Endothelial cell of umbilical vein (primary cell): ENCODE measurements around the gene CDH2. TPM values are rescaled to one million over a fixed set of nuclear protein-coding genes. Genes with fewer than 3 reads are reported as not detected.

Source experiments
- BruUV-seq: library from RNA; stranded (reverse); fragments of 400-500 nt; replicated peaks from 2 replicates; lab custom pipeline; 2021; lab: Mats Ljungman, UMichigan
- CTCF ChIA-PET: fragments of 300-600, 350-600 bp; sonication (Branson Sonifier 250); formaldehyde crosslinking; loops from one replicate; lab custom pipeline; 2021; ENCODE audit warnings: antibody characterized with exemption, inconsistent platforms; lab: Charles Lee
- POLR2A ChIA-PET: fragments of 300-600, 350-600 bp; sonication (Branson Sonifier 250); formaldehyde crosslinking; loops from one replicate; lab custom pipeline; 2021; ENCODE audit warnings: antibody characterized with exemption, inconsistent platforms; lab: Charles Lee
- DNase-seq: peaks from one replicate; pipeline ENCODE4 v3.0.0-alpha.2; 2011; ENCODE audit warnings: low read depth, low spot score
- FAIRE-seq: peaks from 2 replicates; lab custom pipeline; 2011; peaks lifted over from hg19 to GRCh38; lab: Jason Lieb, UNC
- H2AFZ ChIP-seq: 2 replicates; pipeline ENCODE4 v1.6.0; 2012; ENCODE audit warnings: low read depth, low read length, control low read depth, inconsistent platforms
- H3K27ac ChIP-seq: 2 replicates; pipeline ENCODE4 v1.5.1; 2011; ENCODE audit warnings: low read depth, mild to moderate bottlenecking, control low read depth, low read length, moderate library complexity; ENCODE audit not compliant: insufficient read depth
- H3K27me3 ChIP-seq, 2 experiments: 2 replicates each; pipeline versions ENCODE4 v1.6.0 to v1.6.1; 2011; ENCODE audit warnings: low read length in 2 of 2, mixed read lengths in 1 of 2; ENCODE audit not compliant: control insufficient read depth in 2 of 2, insufficient read depth in 2 of 2
- H3K36me3 ChIP-seq, 2 experiments: 2 replicates in 1 of 2; 3 replicates in 1 of 2; pipeline ENCODE4 v1.5.1; 2011; ENCODE audit warnings: low read length in 2 of 2, mild to moderate bottlenecking in 1 of 2, moderate library complexity in 1 of 2; ENCODE audit not compliant: control insufficient read depth in 2 of 2, insufficient read depth in 2 of 2; ENCODE audit errors: extremely low read depth in 1 of 2
- H3K4me1 ChIP-seq: 3 replicates; pipeline ENCODE4 v1.5.1; 2011; ENCODE audit warnings: mild to moderate bottlenecking, low read length; ENCODE audit not compliant: control insufficient read depth, insufficient read depth; ENCODE audit errors: extremely low read depth
- H3K4me2 ChIP-seq: 2 replicates; pipeline ENCODE4 v1.6.1; 2011; ENCODE audit warnings: low read length, control low read depth, mixed read lengths; ENCODE audit not compliant: insufficient read depth
- H3K4me3 ChIP-seq, 3 experiments: fragments of 200-600 bp in 1 of 3; sonication (generic), shearing (Covaris generic) in 1 of 3; replicated peaks in 1 of 3; 2 replicates each; pipeline ENCODE4 v1.5.1; 2011 to 2016; ENCODE audit warnings: control low read depth in 3 of 3, low read length in 3 of 3, mild to moderate bottlenecking in 2 of 3, inconsistent platforms in 1 of 3, low read depth in 1 of 3, moderate library complexity in 1 of 3; ENCODE audit not compliant: insufficient read depth in 1 of 3
- H3K79me2 ChIP-seq: 2 replicates; pipeline ENCODE4 v1.6.0; 2012; ENCODE audit warnings: low read length, inconsistent platforms; ENCODE audit not compliant: control insufficient read depth, insufficient read depth
- H3K9ac ChIP-seq: replicated peaks from 2 replicates; pipeline ENCODE3; 2011; ENCODE audit warnings: low read length, control low read depth; ENCODE audit not compliant: insufficient read depth; ENCODE audit errors: extremely low read depth
- H3K9me1 ChIP-seq: replicated peaks from 3 replicates; pipeline ENCODE4 v1.6.0; 2011; ENCODE audit warnings: mild to moderate bottlenecking, low read length; ENCODE audit not compliant: control insufficient read depth, insufficient read depth; ENCODE audit errors: extremely low read depth
- H3K9me3 ChIP-seq: replicated peaks from 2 replicates; pipeline ENCODE4 v1.5.1; 2012; ENCODE audit warnings: low read length, inconsistent platforms; ENCODE audit not compliant: control insufficient read depth, insufficient read depth
- H4K20me1 ChIP-seq: replicated peaks from 2 replicates; pipeline ENCODE3; 2011; ENCODE audit warnings: mild to moderate bottlenecking, low read length; ENCODE audit not compliant: control insufficient read depth, insufficient read depth; ENCODE audit errors: extremely low read depth
- EZH2 ChIP-seq: IDR thresholded peaks from 2 replicates; pipeline ENCODE4 v1.6.1; 2012; ENCODE audit warnings: borderline replicate concordance, low read depth, mild to moderate bottlenecking, moderate library complexity, low read length, inconsistent platforms; ENCODE audit not compliant: severe bottlenecking
- FOS ChIP-seq: IDR thresholded peaks from 2 replicates; pipeline ENCODE4 v1.6.1; 2011; ENCODE audit warnings: mild to moderate bottlenecking, low read length, moderate library complexity, borderline replicate concordance; ENCODE audit not compliant: insufficient read depth
- GATA2 ChIP-seq: IDR thresholded peaks from 2 replicates; pipeline ENCODE4 v1.7.0; 2011; ENCODE audit warnings: low read depth, mild to moderate bottlenecking, moderate library complexity, mixed read lengths, low read length; ENCODE audit not compliant: insufficient read length, insufficient read depth
- JUN ChIP-seq: IDR thresholded peaks from 2 replicates; pipeline ENCODE4 v1.6.1; 2011; ENCODE audit warnings: borderline replicate concordance, low read depth; ENCODE audit not compliant: insufficient read length, insufficient read depth
- MYC ChIP-seq: IDR thresholded peaks from one replicate; pipeline ENCODE4 v1.6.1; 2011; ENCODE audit warnings: mild to moderate bottlenecking, low read depth, low read length
- POLR2A ChIP-seq: IDR thresholded peaks from 2 replicates; pipeline ENCODE4 v1.6.1; 2012; ENCODE audit warnings: low read depth, mild to moderate bottlenecking, control low read depth, low read length
- POLR2AphosphoS5 ChIP-seq: IDR thresholded peaks from 2 replicates; pipeline ENCODE4 v1.6.1; 2012; ENCODE audit warnings: low read depth, mild to moderate bottlenecking, control low read depth, low read length, moderate library complexity; ENCODE audit not compliant: insufficient read depth
- dilution Hi-C: fragments of 300-500 bp; cut with MboI; formaldehyde crosslinking; loops from one replicate; pipeline ENCODE4 v1.15.0; 2019; ENCODE audit warnings: low sequenced_read_pairs; ENCODE audit not compliant: extremely low pct_ligation_motif_present
- intact Hi-C: fragments of 100-400 bp; cut with micrococcal nuclease; formaldehyde crosslinking; loops from one replicate; pipeline ENCODE4 v1.10.0; 2022
- polyA plus RNA-seq, 4 experiments: library from polyadenylated mRNA; depleted of rRNA in 3 of 4; stranded (reverse) in 3 of 4; unstranded in 1 of 4; fragments of >200 nt; gene quantifications; 2 replicates each; pipeline versions ENCODE4 v1.2.1 to v1.2.3, GENCODE V29; 2011 to 2012; ENCODE audit warnings: missing spikeins in 1 of 4
- total RNA-seq: library from RNA; stranded (reverse); gene quantifications from 2 replicates; pipeline ENCODE4 v1.2.3, GENCODE V29; 2021
- TF ChIP-seq, protein P1 (sequence below), 2 donors: IDR thresholded peaks; 1 replicate in 1 of 2; 2 replicates in 1 of 2; pipeline ENCODE4 v1.5.1; 2011; ENCODE audit warnings: low read length in 2 of 2, mild to moderate bottlenecking in 2 of 2, moderate library complexity in 2 of 2, control low read depth in 1 of 2, inconsistent platforms in 1 of 2, low read depth in 1 of 2; ENCODE audit not compliant: insufficient read depth in 1 of 2; ENCODE audit errors: extremely low read depth in 1 of 2
- TF ChIP-seq, protein P2 (sequence below): IDR thresholded peaks from 2 replicates; pipeline ENCODE4 v1.6.1; 2011; ENCODE audit not compliant: insufficient read depth, insufficient read length

The CDH2 gene
- total and polyA plus RNA-seq, 2 donors (not counting 3 experiments of a cell fraction or from before 2014, with no cell fraction given), result 37.6 to 59.5 TPM

DNA sequence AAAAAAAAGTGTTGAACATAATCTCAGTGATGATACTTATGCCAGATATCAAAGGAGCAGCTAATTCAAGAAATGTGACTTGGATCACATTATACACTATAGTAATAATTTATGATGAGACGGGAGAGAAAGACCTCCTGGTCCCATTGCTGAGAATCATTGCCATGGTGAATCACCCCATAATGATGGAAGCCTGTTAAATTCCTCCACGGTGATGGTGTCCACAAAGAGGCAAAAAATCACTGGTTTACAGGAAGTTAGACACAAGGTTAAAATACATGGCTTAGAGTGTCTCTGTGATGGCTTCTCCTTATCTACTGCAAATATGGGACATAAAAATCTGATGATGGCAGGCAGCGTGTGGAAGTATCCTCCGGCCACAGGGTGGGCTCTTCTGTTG is 210.0 kb downstream of the CDH2 start:
- no peak overlapping the region for H3K27ac ChIP-seq
- H3K4me3 ChIP-seq, result no peak overlapping the region
- dilution Hi-C loops (no loop called here), intact Hi-C loops (no loop called here)
- no peaks in the 10 kb centered on the region for H3K27me3 ChIP-seq
- no peaks in the 10 kb centered on the region for H4K20me1 ChIP-seq
- no TSS peak for BruUV-seq
- CTCF ChIA-PET, result no interaction called here
- FAIRE-seq (no peak), DNase-seq (no peak)
- H3K9ac ChIP-seq, result no peak overlapping the region
- H2AFZ ChIP-seq, result no peak overlapping the region
- H3K4me2 ChIP-seq, result no peak overlapping the region
- H3K9me3 ChIP-seq, result no peaks in the 10 kb centered on the region
- H3K4me1 ChIP-seq, result peaks cover 3% of the 10 kb centered on the region
- H3K79me2 ChIP-seq, result no peaks in the 10 kb centered on the region
- H3K9me1 ChIP-seq, result peaks cover 3% of the 10 kb centered on the region
- POLR2A ChIA-PET, result no interaction called here
- peaks cover 0 to 4% of the 10 kb centered on the region in 2 experiments for H3K36me3 ChIP-seq
- TF ChIP-seq, protein P1, sequence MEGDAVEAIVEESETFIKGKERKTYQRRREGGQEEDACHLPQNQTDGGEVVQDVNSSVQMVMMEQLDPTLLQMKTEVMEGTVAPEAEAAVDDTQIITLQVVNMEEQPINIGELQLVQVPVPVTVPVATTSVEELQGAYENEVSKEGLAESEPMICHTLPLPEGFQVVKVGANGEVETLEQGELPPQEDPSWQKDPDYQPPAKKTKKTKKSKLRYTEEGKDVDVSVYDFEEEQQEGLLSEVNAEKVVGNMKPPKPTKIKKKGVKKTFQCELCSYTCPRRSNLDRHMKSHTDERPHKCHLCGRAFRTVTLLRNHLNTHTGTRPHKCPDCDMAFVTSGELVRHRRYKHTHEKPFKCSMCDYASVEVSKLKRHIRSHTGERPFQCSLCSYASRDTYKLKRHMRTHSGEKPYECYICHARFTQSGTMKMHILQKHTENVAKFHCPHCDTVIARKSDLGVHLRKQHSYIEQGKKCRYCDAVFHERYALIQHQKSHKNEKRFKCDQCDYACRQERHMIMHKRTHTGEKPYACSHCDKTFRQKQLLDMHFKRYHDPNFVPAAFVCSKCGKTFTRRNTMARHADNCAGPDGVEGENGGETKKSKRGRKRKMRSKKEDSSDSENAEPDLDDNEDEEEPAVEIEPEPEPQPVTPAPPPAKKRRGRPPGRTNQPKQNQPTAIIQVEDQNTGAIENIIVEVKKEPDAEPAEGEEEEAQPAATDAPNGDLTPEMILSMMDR (IDR thresholded peaks at IDR 0.05; ENCODE audit: extremely low read depth in 1 of 2, insufficient read depth in 1 of 2, low read depth in 1 of 2, low read length in 2 of 2), result no peak
- TF ChIP-seq FOS (no peak), MYC (no peak), GATA2 (no peak), POLR2AphosphoS5 (no peak), JUN (no peak), POLR2A (no peak), EZH2 (no peak)
- TF ChIP-seq, protein P2, sequence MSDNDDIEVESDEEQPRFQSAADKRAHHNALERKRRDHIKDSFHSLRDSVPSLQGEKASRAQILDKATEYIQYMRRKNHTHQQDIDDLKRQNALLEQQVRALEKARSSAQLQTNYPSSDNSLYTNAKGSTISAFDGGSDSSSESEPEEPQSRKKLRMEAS, result no peak
